ENCODE results near the gene PTPRD.
"Not testable (repeated sequence)": the region's sequence is repeated elsewhere in the genome, so short reads cannot be mapped to it uniquely, and the experiment has no call there.

Gene PTPRD

DNA sequence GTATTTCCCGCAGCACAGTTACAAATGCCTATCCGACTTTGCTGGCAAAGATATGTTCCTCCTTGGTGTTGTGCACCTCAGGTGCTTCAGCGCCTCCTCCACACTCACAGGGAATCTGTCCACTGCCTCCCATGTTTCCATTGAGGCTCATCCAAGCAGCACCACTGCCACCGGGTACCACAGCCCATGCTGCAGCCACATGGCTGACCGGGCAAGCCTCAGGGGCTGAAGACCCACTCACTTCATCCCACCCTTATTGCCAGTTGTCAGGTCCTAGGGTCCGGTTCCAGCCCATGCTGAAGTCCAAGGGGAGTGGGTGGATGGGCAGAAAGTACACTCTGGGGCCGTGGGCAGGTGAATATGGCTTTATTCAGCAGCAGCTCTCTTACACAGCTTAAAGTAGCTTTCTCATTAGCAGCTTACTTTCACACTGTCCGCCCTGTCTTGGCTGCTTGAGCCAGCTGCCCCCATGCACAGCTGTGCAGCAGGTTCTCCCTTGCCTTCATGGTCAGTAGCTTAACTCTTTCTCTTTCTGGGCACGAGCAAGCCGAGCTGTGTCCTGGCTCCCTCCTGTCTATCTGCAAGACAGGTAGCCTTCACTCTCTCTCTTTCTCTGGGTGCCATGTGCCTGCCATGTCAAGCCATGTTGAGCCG, 1052.3 kb downstream of the PTPRD start:
- no peak for DNase-seq

DNA sequence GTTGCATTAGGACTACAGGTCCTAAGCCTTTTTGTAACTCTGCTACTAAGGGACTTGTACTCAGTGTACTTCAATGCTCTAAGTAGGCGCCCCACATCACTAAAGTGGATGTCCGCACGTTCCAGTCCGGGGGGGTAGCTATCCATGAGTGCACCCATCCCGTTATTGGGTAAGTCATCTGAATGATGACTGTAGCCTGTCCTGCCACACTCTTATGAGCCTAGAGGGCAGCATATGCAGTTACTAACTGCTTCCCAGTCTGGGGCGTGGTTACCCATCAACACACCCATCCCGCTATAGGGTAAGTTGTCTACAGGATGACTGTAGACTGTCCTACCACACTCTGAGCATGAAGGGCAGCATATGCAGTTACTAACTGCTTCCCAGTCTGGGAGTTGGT, 1053.9 kb downstream of the PTPRD start:
- DNase-seq: no peak

DNA sequence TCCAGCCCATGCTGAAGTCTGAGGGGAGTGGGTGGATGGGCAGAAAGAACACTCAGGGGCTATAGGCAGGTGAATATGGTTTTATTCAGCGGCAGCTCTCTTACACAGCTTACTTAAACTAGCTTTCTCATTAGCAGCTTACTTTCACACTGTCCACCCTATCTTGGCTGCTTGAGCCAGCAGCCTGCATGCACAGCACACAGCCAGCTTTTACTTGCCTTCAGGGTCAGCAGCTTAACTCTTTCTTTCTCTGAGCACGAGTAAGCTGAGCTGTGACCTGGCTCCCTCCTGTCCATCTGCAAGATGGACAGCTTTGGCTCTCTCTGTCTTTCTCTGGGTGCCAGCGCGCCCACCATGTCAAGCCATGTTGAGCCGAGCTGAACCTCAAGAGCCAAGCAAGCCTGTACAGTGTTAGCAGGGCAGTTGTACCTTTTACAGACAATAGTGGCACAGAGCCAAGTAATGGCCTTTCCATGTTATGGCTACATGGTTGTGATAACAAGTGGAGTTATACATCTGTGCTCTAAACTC, 1054.9 kb downstream of the PTPRD start:
- no peak for DNase-seq

DNA sequence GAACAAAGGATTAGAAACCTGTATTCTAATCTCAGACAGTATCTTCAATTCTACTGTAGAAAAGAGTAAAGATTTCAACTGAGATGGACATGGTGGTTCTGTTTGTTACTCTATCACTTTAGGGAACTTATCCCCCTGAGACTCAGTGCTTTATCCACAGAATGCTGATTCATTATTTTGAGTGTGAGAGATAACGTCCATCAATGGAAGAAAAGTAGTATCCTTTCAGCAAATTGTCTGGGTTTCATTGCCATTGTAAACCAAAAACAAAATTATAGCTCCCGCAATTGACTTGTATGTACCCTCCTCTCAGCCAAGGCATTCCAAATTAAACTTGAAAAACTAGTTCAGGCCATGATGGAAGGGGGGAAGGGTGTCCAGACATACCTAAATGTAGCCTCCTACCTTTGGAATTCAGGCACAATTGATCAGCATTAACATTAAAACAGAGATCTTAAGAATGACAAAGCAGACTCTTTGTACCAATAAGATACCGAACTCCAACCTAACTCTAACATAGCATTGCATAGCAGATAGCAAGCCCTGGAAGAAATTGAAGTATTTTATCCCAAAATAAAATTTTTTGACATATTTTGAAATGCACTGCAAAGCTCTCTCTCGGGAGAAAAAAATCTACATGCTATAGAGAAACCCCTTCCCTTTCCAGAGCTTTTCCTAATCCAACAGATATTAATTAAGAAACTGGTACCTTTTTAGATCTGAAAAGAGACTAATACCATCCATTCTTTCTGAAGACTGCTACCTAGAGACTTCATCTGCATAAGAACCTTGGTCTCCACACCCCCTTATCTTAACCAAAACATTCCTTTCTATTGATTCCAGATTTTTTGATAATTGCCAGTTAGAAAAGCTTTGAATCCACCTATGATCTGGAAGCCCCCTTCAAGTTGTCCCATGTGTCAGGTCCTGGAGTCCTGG, 1055.7 kb downstream of the PTPRD start:
- no peak for DNase-seq

GRCh38 chr9:9552665-9553064, 1060.1 kb downstream of the PTPRD start:
- DNase-seq: no peak

- DNase-seq: no peak
These were observed 1074.0 kb downstream of the PTPRD start for GRCh38 chr9:9538766-9539165.

- no peak for DNase-seq
These were observed 1074.4 kb downstream of the PTPRD start for GRCh38 chr9:9538356-9538755.

- DNase-seq: no peak
These were observed 1076.3 kb downstream of the PTPRD start for GRCh38 chr9:9536523-9536922.

- DNase-seq: no peak
These were observed 1089.2 kb downstream of the PTPRD start for GRCh38 chr9:9523476-9524139.

DNA sequence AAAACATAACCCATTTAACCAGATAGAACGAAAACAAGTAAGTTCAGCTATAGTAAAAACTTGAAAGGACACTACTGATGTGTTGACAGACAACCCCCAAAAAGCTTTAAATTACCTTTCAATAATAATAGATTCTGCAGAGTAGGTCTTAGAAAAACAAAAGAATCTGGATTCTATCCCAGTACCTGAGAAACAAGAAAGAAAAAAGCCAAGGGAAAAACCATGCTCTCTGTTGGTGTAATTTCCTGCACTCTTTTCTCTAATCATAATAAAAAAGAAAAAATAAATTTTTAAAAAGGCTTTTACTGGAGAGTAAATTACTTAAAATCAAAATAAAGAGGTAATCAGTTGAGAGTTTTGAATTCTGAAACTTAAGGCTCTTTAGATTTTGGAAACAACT, 1090.4 kb downstream of the PTPRD start:
- no peak for DNase-seq

- no peak for DNase-seq
These were observed 1091.6 kb downstream of the PTPRD start for GRCh38 chr9:9521033-9521779.

GRCh38 chr9:9504869-9505268, 1107.9 kb downstream of the PTPRD start:
- no peak for DNase-seq

GRCh38 chr9:9499546-9499945, 1113.3 kb downstream of the PTPRD start:
- DNase-seq: no peak

- DNase-seq: no peak
These were observed 1114.0 kb downstream of the PTPRD start for GRCh38 chr9:9498846-9499245.

GRCh38 chr9:9498128-9498527, 1114.7 kb downstream of the PTPRD start:
- no peak for DNase-seq

DNA sequence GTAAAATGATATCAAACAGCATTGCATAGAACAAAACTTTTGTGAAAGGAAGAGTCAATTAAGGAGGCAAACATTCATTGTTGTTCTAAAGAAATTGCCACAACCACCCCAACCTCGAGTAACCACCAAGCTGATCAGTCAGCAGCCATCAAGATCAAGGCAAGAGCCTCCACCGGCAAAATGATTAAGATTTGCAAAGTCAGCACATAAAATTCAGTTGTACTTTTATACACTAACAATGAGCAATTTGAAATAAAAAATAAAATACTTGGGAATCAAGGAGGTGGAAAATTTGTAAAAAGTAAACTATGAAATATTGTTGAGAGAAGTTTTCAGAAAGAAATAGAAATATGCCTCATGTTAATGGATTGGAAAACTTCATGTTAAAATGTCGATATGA, 1118.5 kb downstream of the PTPRD start:
- no peak for DNase-seq

DNA sequence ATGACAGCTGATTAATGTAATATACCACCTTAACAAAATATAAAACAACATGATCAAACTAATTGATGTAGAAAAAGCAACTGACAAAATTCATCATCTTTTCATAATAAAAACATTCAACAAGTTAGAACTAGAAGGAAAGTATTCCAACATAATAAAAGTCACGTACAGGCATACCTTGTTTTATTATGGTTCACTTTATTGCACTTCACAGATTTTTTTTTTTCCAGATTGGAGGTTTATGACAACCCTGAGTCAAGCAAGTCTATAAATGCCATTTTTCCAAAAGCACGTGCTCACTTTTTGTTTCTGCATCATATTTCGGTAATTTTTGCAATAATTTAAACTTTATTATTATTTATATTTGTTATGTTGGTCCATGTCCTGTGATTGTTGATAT, 1120.3 kb downstream of the PTPRD start:
- DNase-seq: no peak

DNA sequence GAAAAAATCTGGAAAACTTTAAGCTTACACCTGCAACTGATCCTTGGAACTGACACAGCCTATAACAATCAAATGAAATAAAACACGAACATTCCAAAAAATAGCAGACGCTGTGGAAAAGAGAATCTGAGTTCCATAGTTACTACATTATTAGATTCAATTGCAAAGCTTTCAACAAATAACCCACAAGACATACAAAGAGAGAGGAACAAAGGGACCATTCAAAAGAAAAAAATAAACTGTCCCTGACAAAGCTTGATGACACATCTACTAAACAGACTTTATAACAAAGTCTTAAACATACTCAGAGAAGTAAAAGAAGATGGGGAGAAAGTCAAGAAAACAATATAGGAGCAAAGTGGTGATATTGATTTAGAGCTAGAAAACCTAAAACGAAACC, 1123.6 kb downstream of the PTPRD start:
- no peak for DNase-seq

GRCh38 chr9:9483175-9483574, 1129.6 kb downstream of the PTPRD start:
- no peak for DNase-seq

DNA sequence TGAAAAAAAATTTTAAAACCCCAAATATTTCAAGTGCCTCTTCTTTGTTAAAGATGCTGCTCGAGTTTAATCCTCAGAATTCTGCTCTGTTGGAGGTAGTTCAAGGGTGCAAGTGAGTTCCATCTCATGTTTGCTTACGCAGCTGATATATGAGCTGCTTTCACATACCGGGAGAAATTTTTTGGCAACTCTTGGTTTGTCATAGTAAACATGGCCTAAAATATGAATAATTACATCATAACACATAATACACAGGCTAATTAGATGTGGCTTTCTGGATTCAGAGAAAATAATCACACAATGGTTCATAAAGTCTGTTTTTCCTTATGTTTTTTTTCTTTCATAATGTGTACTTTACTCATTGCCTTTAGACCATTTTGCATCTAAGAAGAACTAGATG, 1134.1 kb downstream of the PTPRD start:
- DNase-seq: no peak

DNA sequence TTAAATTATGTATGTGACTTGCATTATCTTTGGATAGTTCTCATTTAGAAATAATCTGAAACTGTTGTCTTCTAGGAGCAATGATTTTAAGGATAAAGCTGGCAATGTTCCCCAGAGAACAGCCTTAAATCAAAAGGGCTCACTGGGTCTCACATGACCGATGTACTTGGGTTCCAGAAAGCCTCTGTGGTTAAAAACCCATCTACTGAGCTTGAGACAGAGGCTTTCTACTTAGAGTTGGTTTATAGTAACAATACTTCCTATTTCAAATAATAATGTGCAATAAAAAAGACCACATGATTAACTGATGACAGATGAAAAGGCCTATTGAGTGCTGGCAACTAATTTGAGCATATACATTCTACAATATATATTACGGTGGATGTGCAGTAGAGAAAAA, 1143.5 kb downstream of the PTPRD start:
- DNase-seq: no peak

DNA sequence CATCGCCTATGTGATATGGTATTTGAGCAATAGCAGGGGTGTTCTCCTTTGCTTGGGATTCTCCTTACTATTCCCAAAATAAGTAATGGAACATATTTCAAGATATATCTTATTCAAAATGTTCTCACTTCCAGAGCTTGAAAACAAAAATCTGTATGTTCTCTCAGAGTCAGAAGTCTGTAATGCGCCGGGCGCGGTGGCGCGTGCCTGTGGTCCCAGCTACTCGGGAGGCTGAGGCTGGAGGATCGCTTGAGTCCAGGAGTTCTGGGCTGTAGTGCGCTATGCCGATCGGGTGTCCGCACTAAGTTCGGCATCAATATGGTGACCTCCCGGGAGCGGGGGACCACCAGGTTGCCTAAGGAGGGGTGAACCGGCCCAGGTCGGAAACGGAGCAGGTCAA, 1170.9 kb downstream of the PTPRD start:
- not testable (repeated sequence) for DNase-seq

DNA sequence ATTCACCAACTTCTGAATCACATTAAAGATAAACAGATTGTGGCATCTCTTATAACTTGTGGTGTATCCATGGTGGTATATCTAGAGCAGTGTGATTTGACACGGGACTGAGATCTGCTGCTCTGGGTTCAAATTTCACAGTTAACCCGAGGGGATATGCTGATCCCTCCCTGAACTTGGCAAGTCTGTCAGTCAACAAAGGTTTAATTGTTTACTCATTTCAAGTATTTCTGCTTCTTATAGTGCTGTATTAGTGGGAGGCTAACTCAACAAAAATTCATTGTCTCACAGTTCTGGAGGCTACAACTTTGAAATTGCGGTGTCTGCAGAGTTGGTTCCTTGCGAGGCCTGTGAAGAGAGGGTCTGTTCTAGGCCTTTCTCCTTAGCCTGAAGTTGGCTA, 1175.2 kb downstream of the PTPRD start:
- DNase-seq: no peak
